ENCODE measurements around the gene HSP90AB1.

Gene HSP90AB1

GRCh38 chr6:44289726-44290260, 42.9 kb downstream of the HSP90AB1 start:
- no peak for TF ChIP-seq CTCF (IDR thresholded peaks at IDR 0.05; ENCODE audit: insufficient read depth, low read depth, low read length, missing control alignments)
- no peak overlapping the region for H3K4me3 ChIP-seq (ENCODE audit: low read length)
- no peak for DNase-seq (ENCODE audit: low read depth)

GRCh38 chr6:44291841-44292240, 44.9 kb downstream of the HSP90AB1 start:
- TF ChIP-seq CTCF (IDR thresholded peaks at IDR 0.05; ENCODE audit: insufficient read depth, low read depth, low read length, missing control alignments): no peak
- no peak overlapping the region for H3K4me3 ChIP-seq (ENCODE audit: low read length)
- no peak for DNase-seq (ENCODE audit: low read depth)

- no peak for TF ChIP-seq CTCF (IDR thresholded peaks at IDR 0.05; ENCODE audit: insufficient read depth, low read depth, low read length, missing control alignments)
- no peak overlapping the region for H3K4me3 ChIP-seq (ENCODE audit: low read length)
- no peak for DNase-seq (ENCODE audit: low read depth)
These were observed 45.9 kb downstream of the HSP90AB1 start for GRCh38 chr6:44292661-44293365.

GRCh38 chr6:44294832-44295791, 48.2 kb downstream of the HSP90AB1 start:
- no peak for TF ChIP-seq CTCF (IDR thresholded peaks at IDR 0.05; ENCODE audit: insufficient read depth, low read depth, low read length, missing control alignments)
- no peak overlapping the region for H3K4me3 ChIP-seq (ENCODE audit: low read length)
- no peak for DNase-seq (ENCODE audit: low read depth)

GRCh38 chr6:44297063-44298038, 50.5 kb downstream of the HSP90AB1 start:
- DNase-seq (ENCODE audit: low read depth): peak; percentile 54
- peak overlapping the region; percentile 41 for H3K4me3 ChIP-seq (ENCODE audit: low read length)
- TF ChIP-seq CTCF (IDR thresholded peaks at IDR 0.05; ENCODE audit: insufficient read depth, low read depth, low read length, missing control alignments): no peak
